Measurements from ENCODE around the gene PRKG2. TPM values are rescaled to one million over a fixed set of nuclear protein-coding genes. Genes with fewer than 3 reads are reported as not detected.

Gene PRKG2
- total RNA-seq, 1 experiment from 2014 or later: 0.23 TPM

GRCh38 chr4:81137894-81138293 lies 77.1 kb downstream of the PRKG2 start:
- H3K27ac Mint-ChIP-seq (ENCODE audit: low read depth, unreplicated experiment): peak overlapping the region; percentile 94
- DNase-seq (ENCODE audit: unreplicated experiment): no peak
- peaks cover 36% of the 10 kb centered on the region for H3K4me1 Mint-ChIP-seq (ENCODE audit: insufficient read depth, unreplicated experiment)
- intact Hi-C loops (cut with micrococcal nuclease): no loop called here
- BruUV-seq (replicated peaks): no TSS peak
- no peak for TF ChIP-seq CTCF (IDR thresholded peaks at IDR 0.05; ENCODE audit: unreplicated experiment)
- H3K36me3 Mint-ChIP-seq (ENCODE audit: insufficient read depth, unreplicated experiment): no peaks in the 10 kb centered on the region
- POLR2A ChIA-PET: no interaction called here
- CTCF ChIA-PET: interaction anchor here (0.5 to 1.1 kb wide), 3 partner anchors 73 to 217 kb away, joined by 3 read pairs; no protein-coding TSS in a partner anchor
- H3K27me3 Mint-ChIP-seq (ENCODE audit: insufficient read depth, unreplicated experiment): no peaks in the 10 kb centered on the region
- no peaks in the 10 kb centered on the region for H3K9me3 Mint-ChIP-seq (ENCODE audit: unreplicated experiment)
- H3K4me3 Mint-ChIP-seq (ENCODE audit: unreplicated experiment): no peak overlapping the region

- Mint-ChIP-seq H3K4me1 (ENCODE audit: insufficient read depth, unreplicated experiment) (peaks cover 31% of the 10 kb centered on the region), H3K27ac (ENCODE audit: low read depth, unreplicated experiment) (peak overlapping the region; percentile 94), H3K36me3 (ENCODE audit: insufficient read depth, unreplicated experiment) (no peaks in the 10 kb centered on the region), H3K4me3 (ENCODE audit: unreplicated experiment) (no peak overlapping the region), H3K9me3 (ENCODE audit: unreplicated experiment) (no peaks in the 10 kb centered on the region), H3K27me3 (ENCODE audit: insufficient read depth, unreplicated experiment) (no peaks in the 10 kb centered on the region)
- no TSS peak for BruUV-seq (replicated peaks)
- no peak for TF ChIP-seq CTCF (IDR thresholded peaks at IDR 0.05; ENCODE audit: unreplicated experiment)
- no peak for DNase-seq (ENCODE audit: unreplicated experiment)
- ChIA-PET CTCF (no interaction called here), POLR2A (no interaction called here)
- intact Hi-C loops (cut with micrococcal nuclease): no loop called here
These were observed 77.6 kb downstream of the PRKG2 start for GRCh38 chr4:81137446-81137845.

- DNase-seq (ENCODE audit: unreplicated experiment): peak; percentile 82
- no peak for TF ChIP-seq CTCF (IDR thresholded peaks at IDR 0.05; ENCODE audit: unreplicated experiment)
- H3K27me3 Mint-ChIP-seq (ENCODE audit: insufficient read depth, unreplicated experiment): no peaks in the 10 kb centered on the region
- H3K9me3 Mint-ChIP-seq (ENCODE audit: unreplicated experiment): no peaks in the 10 kb centered on the region
- CTCF ChIA-PET: no interaction called here
- H3K4me3 Mint-ChIP-seq (ENCODE audit: unreplicated experiment): no peak overlapping the region
- H3K4me1 Mint-ChIP-seq (ENCODE audit: insufficient read depth, unreplicated experiment): peaks cover 22% of the 10 kb centered on the region
- peak overlapping the region; percentile 94 for H3K27ac Mint-ChIP-seq (ENCODE audit: low read depth, unreplicated experiment)
- intact Hi-C loops (cut with micrococcal nuclease): no loop called here
- POLR2A ChIA-PET: interaction anchor here (0.6 kb wide), 1 partner anchor 13 kb away, joined by 3 read pairs; no protein-coding TSS in a partner anchor
- H3K36me3 Mint-ChIP-seq (ENCODE audit: insufficient read depth, unreplicated experiment): no peaks in the 10 kb centered on the region
- no TSS peak for BruUV-seq (replicated peaks)
These were observed 78.7 kb downstream of the PRKG2 start for GRCh38 chr4:81136161-81136905.

- intact Hi-C loops (cut with micrococcal nuclease): no loop called here
- DNase-seq (ENCODE audit: unreplicated experiment): peak; percentile 19
- POLR2A ChIA-PET: interaction anchor here (0.7 kb wide), 1 partner anchor 30 kb away, joined by 5 read pairs; no protein-coding TSS in a partner anchor
These were observed 79.5 kb downstream of the PRKG2 start for GRCh38 chr4:81135501-81135900.

More at GRCh38 chr4:81135501-81135900, 79.5 kb downstream of the PRKG2 start:
- no peak overlapping the region for H3K4me3 Mint-ChIP-seq (ENCODE audit: unreplicated experiment)
- H3K36me3 Mint-ChIP-seq (ENCODE audit: insufficient read depth, unreplicated experiment): no peaks in the 10 kb centered on the region
- no TSS peak for BruUV-seq (replicated peaks)
- H3K9me3 Mint-ChIP-seq (ENCODE audit: unreplicated experiment): no peaks in the 10 kb centered on the region
- no peak for TF ChIP-seq CTCF (IDR thresholded peaks at IDR 0.05; ENCODE audit: unreplicated experiment)
- CTCF ChIA-PET: interaction anchor here (1.4 kb wide), 1 partner anchor 14 kb away, joined by 4 read pairs; no protein-coding TSS in a partner anchor
- peak overlapping the region; percentile 94 for H3K27ac Mint-ChIP-seq (ENCODE audit: low read depth, unreplicated experiment)
- H3K27me3 Mint-ChIP-seq (ENCODE audit: insufficient read depth, unreplicated experiment): no peaks in the 10 kb centered on the region
- H3K4me1 Mint-ChIP-seq (ENCODE audit: insufficient read depth, unreplicated experiment): peaks cover 22% of the 10 kb centered on the region
